Natural killer cell (primary cell): ENCODE data around the gene MYL12A. TPM values are rescaled to one million over a fixed set of nuclear protein-coding genes. Genes with fewer than 3 reads are reported as not detected.
"Not testable (repeated sequence)": the region's sequence is repeated elsewhere in the genome, so short reads cannot be mapped to it uniquely, and the experiment has no call there.

ENCODE experiments used
- ATAC-seq, 3 donors: fragments of 150-1000 bp in 2 of 3; fragments of 200-7000 bp in 1 of 3; cut with Tn5 transposase; 1 replicate in 1 of 3; 2 replicates in 2 of 3; pipeline ENCODE4 v1.10.0; 2021; ENCODE audit warnings: mild to moderate bottlenecking in 2 of 3, moderate library complexity in 2 of 3
- DNase-seq, 2 donors: peaks; one replicate each; pipeline versions ENCODE4 v3.0.0 to v3.0.0-alpha.2; 2013 to 2021; ENCODE audit warnings: mixed read lengths in 1 of 2
- H3K27ac ChIP-seq: one replicate; pipeline ENCODE4 v1.5.1; 2013; ENCODE audit warnings: mild to moderate bottlenecking, low read length
- H3K27me3 ChIP-seq: one replicate; pipeline ENCODE4 v1.6.1; 2013; ENCODE audit warnings: low read length; ENCODE audit not compliant: control insufficient read depth, insufficient read depth
- H3K36me3 ChIP-seq: one replicate; pipeline ENCODE4 v1.6.1; 2013; ENCODE audit warnings: low read length; ENCODE audit not compliant: control insufficient read depth, insufficient read depth
- H3K4me1 ChIP-seq: one replicate; pipeline ENCODE4 v1.6.1; 2013; ENCODE audit warnings: low read length; ENCODE audit not compliant: control insufficient read depth, insufficient read depth
- H3K4me3 ChIP-seq: one replicate; pipeline ENCODE4 v1.5.1; 2013; ENCODE audit warnings: low read length
- H3K9me3 ChIP-seq: one replicate; pipeline ENCODE4 v1.6.1; 2013; ENCODE audit warnings: low read length; ENCODE audit not compliant: control insufficient read depth, insufficient read depth
- H3K27ac Mint-ChIP-seq, 2 donors: one replicate each; pipeline ENCODE4 v1.8.0; 2022; ENCODE audit warnings: mild to moderate bottlenecking in 2 of 2, mixed read lengths in 2 of 2, moderate library complexity in 1 of 2
- H3K27me3 Mint-ChIP-seq, 2 donors: one replicate each; pipeline ENCODE4 v1.8.0; 2022; ENCODE audit warnings: low read depth in 2 of 2, mixed read lengths in 2 of 2
- H3K36me3 Mint-ChIP-seq: one replicate; pipeline ENCODE4 v1.8.0; 2022; ENCODE audit warnings: mixed read lengths
- H3K4me1 Mint-ChIP-seq, 2 donors: one replicate each; pipeline ENCODE4 v1.8.0; 2022; ENCODE audit warnings: mixed read lengths in 2 of 2
- H3K4me3 Mint-ChIP-seq: one replicate; pipeline ENCODE4 v1.8.0; 2022; ENCODE audit warnings: mild to moderate bottlenecking, moderate library complexity, mixed read lengths
- H3K9me3 Mint-ChIP-seq, 2 donors: one replicate each; pipeline ENCODE4 v1.8.0; 2022; ENCODE audit warnings: mixed read lengths in 2 of 2
- WGBS: methylation state at CpG from one replicate; pipeline ENCODE4 v1.1.7; 2013; ENCODE audit warnings: missing lambda C conversion rate; ENCODE audit not compliant: insufficient coverage; 5-methylcytosine and 5-hydroxymethylcytosine counted together
- intact Hi-C: fragments of 100-400 bp; cut with micrococcal nuclease; formaldehyde crosslinking; loops from one replicate; pipeline ENCODE4 v1.14.2; 2022
- total RNA-seq, 4 donors: library from RNA; stranded (reverse); fragments of 120-200 nt in 1 of 4; gene quantifications; one replicate each; pipeline versions ENCODE4 v1.2.3 to v1.2.4, GENCODE V29; 2013 to 2022
- TF ChIP-seq, protein P1 (sequence below): fragments of 200-600 bp; IDR thresholded peaks from one replicate; pipeline ENCODE4 v1.8.0; 2022; ENCODE audit warnings: antibody characterized with exemption

The MYL12A gene
- total RNA-seq, 3 donors from 2014 or later (not counting 1 experiment from before 2014, with no cell fraction given) = 532 to 652 (median 572) TPM

DNA sequence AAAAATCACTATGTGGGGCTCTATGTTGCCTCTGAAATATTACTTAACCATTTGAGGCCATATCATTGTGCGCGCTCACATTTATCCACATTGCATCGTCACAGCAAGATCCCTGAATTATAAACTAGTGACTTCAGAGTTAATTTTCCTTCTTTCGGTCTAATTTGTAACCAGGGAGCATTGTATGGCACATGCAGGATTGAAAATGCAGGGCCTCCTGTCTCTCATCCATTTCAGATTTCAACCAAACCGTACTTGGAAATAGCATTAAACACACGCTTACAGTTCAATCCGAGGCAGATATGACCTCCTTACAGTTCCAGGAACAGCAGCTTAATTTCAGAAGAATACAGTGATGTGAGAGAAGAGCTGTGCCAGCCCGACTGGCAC, 28.4 kb upstream of the MYL12A start:
- 88% methylated on average over 8 of the region's 8 CpGs for WGBS
- TF ChIP-seq, protein P1, sequence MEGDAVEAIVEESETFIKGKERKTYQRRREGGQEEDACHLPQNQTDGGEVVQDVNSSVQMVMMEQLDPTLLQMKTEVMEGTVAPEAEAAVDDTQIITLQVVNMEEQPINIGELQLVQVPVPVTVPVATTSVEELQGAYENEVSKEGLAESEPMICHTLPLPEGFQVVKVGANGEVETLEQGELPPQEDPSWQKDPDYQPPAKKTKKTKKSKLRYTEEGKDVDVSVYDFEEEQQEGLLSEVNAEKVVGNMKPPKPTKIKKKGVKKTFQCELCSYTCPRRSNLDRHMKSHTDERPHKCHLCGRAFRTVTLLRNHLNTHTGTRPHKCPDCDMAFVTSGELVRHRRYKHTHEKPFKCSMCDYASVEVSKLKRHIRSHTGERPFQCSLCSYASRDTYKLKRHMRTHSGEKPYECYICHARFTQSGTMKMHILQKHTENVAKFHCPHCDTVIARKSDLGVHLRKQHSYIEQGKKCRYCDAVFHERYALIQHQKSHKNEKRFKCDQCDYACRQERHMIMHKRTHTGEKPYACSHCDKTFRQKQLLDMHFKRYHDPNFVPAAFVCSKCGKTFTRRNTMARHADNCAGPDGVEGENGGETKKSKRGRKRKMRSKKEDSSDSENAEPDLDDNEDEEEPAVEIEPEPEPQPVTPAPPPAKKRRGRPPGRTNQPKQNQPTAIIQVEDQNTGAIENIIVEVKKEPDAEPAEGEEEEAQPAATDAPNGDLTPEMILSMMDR = no peak
- Mint-ChIP-seq H3K27ac (no peak overlapping the region), H3K27me3 (no peaks in the 10 kb centered on the region), H3K9me3 (no peaks in the 10 kb centered on the region), H3K36me3 (no peaks in the 10 kb centered on the region), H3K4me3 (no peak overlapping the region), H3K4me1 (peaks cover 0 to 4% of the 10 kb centered on the region in 2 donors)
- DNase-seq (no peak), ATAC-seq (no peak)
- Histone ChIP-seq H3K27me3 (no peaks in the 10 kb centered on the region), H3K27ac (no peak overlapping the region), H3K4me3 (no peak overlapping the region), H3K36me3 (no peaks in the 10 kb centered on the region), H3K4me1 (no peaks in the 10 kb centered on the region), H3K9me3 (no peaks in the 10 kb centered on the region)
- intact Hi-C loops = no loop called here

GRCh38 chr18:3219631-3220335, 27.8 kb upstream of the MYL12A start, which contains the start of gene MYOM1:
MYOM1 (minus strand) TSS chr18:3219968; CDS start chr18:3215223, 4,745 bp downstream.
- no peak for ATAC-seq
- no peaks in the 10 kb centered on the region for H3K27me3 Mint-ChIP-seq
- H3K27ac Mint-ChIP-seq = no peak within 1 kb of the TSS
- TF ChIP-seq, protein P1 = no peak
- H3K4me3 Mint-ChIP-seq = no peak within 1 kb of the TSS
- no peaks in the 10 kb centered on the region for H3K36me3 ChIP-seq
- H3K36me3 Mint-ChIP-seq = no peaks in the 10 kb centered on the region
- no peaks in the 10 kb centered on the region for H3K4me1 ChIP-seq
- intact Hi-C loops = no loop called here
- H3K9me3 Mint-ChIP-seq = no peaks in the 10 kb centered on the region
- H3K4me1 Mint-ChIP-seq = peaks cover 0 to 4% of the 10 kb centered on the region in 2 donors
- no peaks in the 10 kb centered on the region for H3K27me3 ChIP-seq
- 81% methylated on average over 9 of the region's 9 CpGs for WGBS
- no peak for DNase-seq
- no peak within 1 kb of the TSS for H3K4me3 ChIP-seq
- H3K9me3 ChIP-seq = no peaks in the 10 kb centered on the region
- H3K27ac ChIP-seq = no peak within 1 kb of the TSS

GRCh38 chr18:3220868-3221267, 26.7 kb upstream of the MYL12A start:
- H3K4me3 ChIP-seq, intact Hi-C loops, ATAC-seq, H3K27ac Mint-ChIP-seq, DNase-seq, H3K27me3 ChIP-seq, H3K4me1 ChIP-seq, H3K36me3 Mint-ChIP-seq, H3K4me1 Mint-ChIP-seq, H3K9me3 ChIP-seq, H3K4me3 Mint-ChIP-seq, H3K9me3 Mint-ChIP-seq, H3K27me3 Mint-ChIP-seq, H3K27ac ChIP-seq, H3K36me3 ChIP-seq: not testable (repeated sequence)
- WGBS = 93% methylated on average over 4 of the region's 4 CpGs

DNA sequence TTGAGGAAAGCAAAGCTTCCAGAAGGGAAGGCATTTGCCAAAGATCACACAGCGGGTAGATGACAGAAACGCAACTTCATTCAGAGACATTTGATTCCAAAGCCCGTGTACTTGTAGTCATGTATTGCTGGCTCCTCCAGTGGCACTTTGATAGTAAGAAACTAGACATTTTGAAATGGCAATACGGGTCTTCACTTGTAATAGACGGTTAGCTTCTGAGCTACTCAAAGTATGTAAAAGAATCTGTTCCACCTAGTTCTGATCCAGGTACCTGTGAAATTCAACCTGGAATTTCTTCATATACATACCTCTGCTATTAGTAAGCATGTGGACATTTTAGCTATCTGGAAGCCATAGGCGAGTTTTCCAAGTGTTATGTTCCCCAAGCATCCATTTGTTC, 26.1 kb upstream of the MYL12A start:
- DNase-seq = no peak
- TF ChIP-seq, protein P1 = no peak
- no peak for ATAC-seq
- H3K36me3 ChIP-seq = no peaks in the 10 kb centered on the region
- no peak overlapping the region for H3K4me3 ChIP-seq
- Mint-ChIP-seq H3K4me1 (peaks cover 0 to 11% of the 10 kb centered on the region in 2 donors), H3K9me3 (no peaks in the 10 kb centered on the region), H3K27ac (no peak overlapping the region), H3K36me3 (no peaks in the 10 kb centered on the region), H3K27me3 (peaks cover 0 to 3% of the 10 kb centered on the region in 2 donors), H3K4me3 (no peak overlapping the region)
- H3K4me1 ChIP-seq = no peaks in the 10 kb centered on the region
- H3K27ac ChIP-seq = no peak overlapping the region
- no peaks in the 10 kb centered on the region for H3K27me3 ChIP-seq
- intact Hi-C loops = no loop called here
- no peaks in the 10 kb centered on the region for H3K9me3 ChIP-seq
- 89% methylated on average over 6 of the region's 6 CpGs for WGBS
